ENCODE data around the gene ISL2. TPM values are rescaled to one million over a fixed set of nuclear protein-coding genes. Genes with fewer than 3 reads are reported as not detected.

Gene ISL2
- total and polyA plus RNA-seq, 2 donors (not counting 1 experiment from before 2014, with no cell fraction given), result 0.03 to 0.17 TPM

GRCh38 chr15:76313731-76314130, 22.8 kb upstream of the ISL2 start:
- Histone ChIP-seq H2AFZ (ENCODE audit: low read length) (no peak overlapping the region), H3K79me2 (ENCODE audit: control insufficient read depth, insufficient read depth, low read length) (peaks cover 20% of the 10 kb centered on the region), H3K4me3 (replicated peaks in 1 of 4; ENCODE audit: control extremely low read depth in 1 of 4, insufficient read depth in 1 of 4, low read depth in 3 of 4, low read length in 4 of 4) (no peak overlapping the region), H3K4me2 (ENCODE audit: extremely low read depth, insufficient read depth, low read length) (no peak overlapping the region), H3K27me3 (ENCODE audit: control insufficient read depth, insufficient read depth, low read length) (peaks cover 11% of the 10 kb centered on the region), H4K20me1 (ENCODE audit: control insufficient read depth, extremely low read depth, insufficient read depth, low read length) (no peaks in the 10 kb centered on the region), H3K9ac (ENCODE audit: insufficient read depth, low read length) (no peak overlapping the region), H3K27ac (ENCODE audit: insufficient read depth, low read length) (no peak overlapping the region), H3K4me1 (ENCODE audit: control insufficient read depth, extremely low read depth, insufficient read depth, low read length) (no peaks in the 10 kb centered on the region), H3K9me3 (ENCODE audit: control insufficient read depth, insufficient read depth, low read depth, low read length) (no peaks in the 10 kb centered on the region), H3K36me3 (ENCODE audit: control insufficient read depth, insufficient read depth, low read length) (no peaks in the 10 kb centered on the region)
- TF ChIP-seq, protein P1, sequence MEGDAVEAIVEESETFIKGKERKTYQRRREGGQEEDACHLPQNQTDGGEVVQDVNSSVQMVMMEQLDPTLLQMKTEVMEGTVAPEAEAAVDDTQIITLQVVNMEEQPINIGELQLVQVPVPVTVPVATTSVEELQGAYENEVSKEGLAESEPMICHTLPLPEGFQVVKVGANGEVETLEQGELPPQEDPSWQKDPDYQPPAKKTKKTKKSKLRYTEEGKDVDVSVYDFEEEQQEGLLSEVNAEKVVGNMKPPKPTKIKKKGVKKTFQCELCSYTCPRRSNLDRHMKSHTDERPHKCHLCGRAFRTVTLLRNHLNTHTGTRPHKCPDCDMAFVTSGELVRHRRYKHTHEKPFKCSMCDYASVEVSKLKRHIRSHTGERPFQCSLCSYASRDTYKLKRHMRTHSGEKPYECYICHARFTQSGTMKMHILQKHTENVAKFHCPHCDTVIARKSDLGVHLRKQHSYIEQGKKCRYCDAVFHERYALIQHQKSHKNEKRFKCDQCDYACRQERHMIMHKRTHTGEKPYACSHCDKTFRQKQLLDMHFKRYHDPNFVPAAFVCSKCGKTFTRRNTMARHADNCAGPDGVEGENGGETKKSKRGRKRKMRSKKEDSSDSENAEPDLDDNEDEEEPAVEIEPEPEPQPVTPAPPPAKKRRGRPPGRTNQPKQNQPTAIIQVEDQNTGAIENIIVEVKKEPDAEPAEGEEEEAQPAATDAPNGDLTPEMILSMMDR (conservative IDR thresholded peaks at IDR 0.05 in 1 of 2, IDR thresholded peaks at IDR 0.05 in 1 of 2; ENCODE audit: low read depth in 1 of 2, low read length in 2 of 2), result no peak
- TF ChIP-seq EZH2 (IDR thresholded peaks at IDR 0.05; ENCODE audit: low read length, missing control alignments), result no peak
- no peak for DNase-seq (ENCODE audit: low read depth in 2 of 2)

DNA sequence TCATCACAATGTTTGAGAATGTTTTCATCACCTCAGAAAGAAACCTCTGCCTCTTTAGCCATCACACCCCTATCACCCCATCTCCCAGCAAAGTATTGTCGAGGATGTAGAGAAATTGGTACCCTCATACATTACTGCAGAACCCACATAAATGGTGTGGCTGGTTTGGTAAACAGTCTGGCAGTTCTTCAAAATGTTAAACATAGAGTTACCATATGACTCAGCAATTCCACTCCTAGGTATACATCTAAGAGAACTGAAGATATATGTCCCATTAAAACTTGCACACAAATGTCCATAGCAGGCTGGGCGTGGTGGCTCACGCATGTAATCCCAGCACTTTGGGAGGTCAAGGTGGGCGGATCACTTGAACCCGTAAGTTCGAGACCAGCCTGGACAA, 16.6 kb upstream of the ISL2 start:
- no peak for DNase-seq (ENCODE audit: low read depth in 2 of 2)
- Histone ChIP-seq H3K79me2 (ENCODE audit: control insufficient read depth, insufficient read depth, low read length) (no peaks in the 10 kb centered on the region), H3K9me3 (ENCODE audit: control insufficient read depth, insufficient read depth, low read depth, low read length) (no peaks in the 10 kb centered on the region), H3K27me3 (ENCODE audit: control insufficient read depth, insufficient read depth, low read length) (peaks cover 29% of the 10 kb centered on the region), H4K20me1 (ENCODE audit: control insufficient read depth, extremely low read depth, insufficient read depth, low read length) (no peaks in the 10 kb centered on the region), H3K27ac (ENCODE audit: insufficient read depth, low read length) (no peak overlapping the region), H3K4me2 (ENCODE audit: extremely low read depth, insufficient read depth, low read length) (no peak overlapping the region), H3K36me3 (ENCODE audit: control insufficient read depth, insufficient read depth, low read length) (no peaks in the 10 kb centered on the region), H3K9ac (ENCODE audit: insufficient read depth, low read length) (no peak overlapping the region), H3K4me1 (ENCODE audit: control insufficient read depth, extremely low read depth, insufficient read depth, low read length) (no peaks in the 10 kb centered on the region), H3K4me3 (replicated peaks in 1 of 4; ENCODE audit: control extremely low read depth in 1 of 4, insufficient read depth in 1 of 4, low read depth in 3 of 4, low read length in 4 of 4) (no peak overlapping the region), H2AFZ (ENCODE audit: low read length) (no peak overlapping the region)
- TF ChIP-seq, protein P1 (conservative IDR thresholded peaks at IDR 0.05 in 1 of 2, IDR thresholded peaks at IDR 0.05 in 1 of 2; ENCODE audit: low read depth in 1 of 2, low read length in 2 of 2), result no peak
- no peak for TF ChIP-seq EZH2 (IDR thresholded peaks at IDR 0.05; ENCODE audit: low read length, missing control alignments)

- Histone ChIP-seq H3K79me2 (ENCODE audit: control insufficient read depth, insufficient read depth, low read length) (no peaks in the 10 kb centered on the region), H3K9me3 (ENCODE audit: control insufficient read depth, insufficient read depth, low read depth, low read length) (no peaks in the 10 kb centered on the region), H3K4me3 (replicated peaks in 1 of 4; ENCODE audit: control extremely low read depth in 1 of 4, insufficient read depth in 1 of 4, low read depth in 3 of 4, low read length in 4 of 4) (no peak overlapping the region), H3K4me2 (ENCODE audit: extremely low read depth, insufficient read depth, low read length) (no peak overlapping the region), H3K36me3 (ENCODE audit: control insufficient read depth, insufficient read depth, low read length) (no peaks in the 10 kb centered on the region), H3K4me1 (ENCODE audit: control insufficient read depth, extremely low read depth, insufficient read depth, low read length) (no peaks in the 10 kb centered on the region), H3K9ac (ENCODE audit: insufficient read depth, low read length) (no peak overlapping the region), H4K20me1 (ENCODE audit: control insufficient read depth, extremely low read depth, insufficient read depth, low read length) (no peaks in the 10 kb centered on the region), H2AFZ (ENCODE audit: low read length) (no peak overlapping the region), H3K27ac (ENCODE audit: insufficient read depth, low read length) (no peak overlapping the region), H3K27me3 (ENCODE audit: control insufficient read depth, insufficient read depth, low read length) (peaks cover 27% of the 10 kb centered on the region)
- TF ChIP-seq EZH2 (IDR thresholded peaks at IDR 0.05; ENCODE audit: low read length, missing control alignments), result no peak
- TF ChIP-seq, protein P1 (conservative IDR thresholded peaks at IDR 0.05 in 1 of 2, IDR thresholded peaks at IDR 0.05 in 1 of 2; ENCODE audit: low read depth in 1 of 2, low read length in 2 of 2), result no peak
- DNase-seq (ENCODE audit: low read depth in 2 of 2), result no peak
Observed at GRCh38 chr15:76321171-76321570, 15.4 kb upstream of the ISL2 start.

All from fibroblast of lung (primary cell).